RPMI8226 (cell line): Measurements from ENCODE around the gene ZCCHC24.
"Not testable (repeated sequence)": the region's sequence is repeated elsewhere in the genome, so short reads cannot be mapped to it uniquely, and the experiment has no call there.

Experiments
- DNase-seq: peaks from one replicate; pipeline ENCODE4 v3.0.0-alpha.2; 2015

Gene ZCCHC24

GRCh38 chr10:79340646-79341244 lies 104.7 kb downstream of the ZCCHC24 start:
- DNase-seq: no peak

GRCh38 chr10:79339266-79339665 lies 106.2 kb downstream of the ZCCHC24 start:
- no peak for DNase-seq

GRCh38 chr10:79337783-79338469 lies 107.5 kb downstream of the ZCCHC24 start:
- not testable (repeated sequence) for DNase-seq

GRCh38 chr10:79336739-79337138 lies 108.7 kb downstream of the ZCCHC24 start:
- no peak for DNase-seq

- DNase-seq: no peak
Measured at GRCh38 chr10:79336276-79336675, 109.1 kb downstream of the ZCCHC24 start.

GRCh38 chr10:79335470-79336235 lies 109.8 kb downstream of the ZCCHC24 start:
- no peak for DNase-seq

GRCh38 chr10:79335094-79335469 lies 110.3 kb downstream of the ZCCHC24 start:
- no peak for DNase-seq

- DNase-seq: no peak
Measured at GRCh38 chr10:79334573-79334972, 110.9 kb downstream of the ZCCHC24 start.

GRCh38 chr10:79333513-79333912 lies 111.9 kb downstream of the ZCCHC24 start:
- DNase-seq: no peak

- DNase-seq: not testable (repeated sequence)
Measured at GRCh38 chr10:79332610-79333315, 112.7 kb downstream of the ZCCHC24 start.
